Lower leg skin (tissue), 3 donors: ENCODE results near the gene COMMD4.

Source experiments
- CTCF ChIP-seq, 3 donors: fragments of 450-650 bp; IDR thresholded peaks; one replicate each; pipeline ENCODE4 v1.5.1; 2016; ENCODE audit warnings: antibody characterized with exemption in 3 of 3, mild to moderate bottlenecking in 3 of 3, moderate library complexity in 2 of 3
- POLR2A ChIP-seq, 2 donors: fragments of 450-650 bp; IDR thresholded peaks; one replicate each; pipeline ENCODE4 v1.6.1; 2016 to 2017; ENCODE audit warnings: antibody characterized with exemption in 2 of 2, mild to moderate bottlenecking in 1 of 2, moderate library complexity in 1 of 2

DNA sequence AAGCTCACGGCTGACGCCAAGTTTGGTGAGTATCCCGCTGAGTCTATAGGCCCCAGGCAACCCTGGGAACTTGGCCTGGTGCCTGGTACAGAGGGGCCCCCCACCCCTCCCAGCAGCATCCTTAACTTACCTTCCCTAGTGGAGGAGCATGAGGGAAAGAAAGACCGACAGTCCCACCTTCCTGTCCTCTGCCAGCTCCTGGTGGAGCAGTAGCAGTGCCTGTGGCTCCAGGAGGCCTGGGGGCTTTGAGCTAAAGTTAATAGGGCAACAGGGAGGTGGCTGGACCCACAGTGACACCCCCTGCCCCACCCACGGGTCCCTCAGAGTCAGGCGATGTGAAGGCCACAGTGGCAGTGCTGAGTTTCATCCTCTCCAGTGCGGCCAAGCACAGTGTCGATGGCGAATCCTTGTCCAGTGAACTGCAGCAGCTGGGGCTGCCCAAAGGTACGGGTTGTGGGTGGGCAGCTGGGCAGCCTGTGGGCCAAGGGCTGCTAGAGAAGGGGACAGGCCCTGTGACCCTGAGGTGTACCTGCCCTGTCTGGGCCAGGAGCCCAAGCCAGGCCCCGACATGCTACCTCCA lies 2.9 kb downstream of the COMMD4 start:
- TF ChIP-seq POLR2A (IDR thresholded peaks at IDR 0.05) (no peak), CTCF (IDR thresholded peaks at IDR 0.05) (no peak)
